HG02678 (cell line): ENCODE data around the gene ST6GALNAC6.
"Not testable (repeated sequence)": the region's sequence is repeated elsewhere in the genome, so short reads cannot be mapped to it uniquely, and the experiment has no call there.

ENCODE experiments used
- ATAC-seq: cut with Tn5 transposase; IDR thresholded peaks from one replicate; pipeline ENCODE4 v1.9.1; 2021; ENCODE audit warnings: mild to moderate bottlenecking, moderate library complexity; ENCODE audit not compliant: unreplicated experiment

The ST6GALNAC6 gene

DNA sequence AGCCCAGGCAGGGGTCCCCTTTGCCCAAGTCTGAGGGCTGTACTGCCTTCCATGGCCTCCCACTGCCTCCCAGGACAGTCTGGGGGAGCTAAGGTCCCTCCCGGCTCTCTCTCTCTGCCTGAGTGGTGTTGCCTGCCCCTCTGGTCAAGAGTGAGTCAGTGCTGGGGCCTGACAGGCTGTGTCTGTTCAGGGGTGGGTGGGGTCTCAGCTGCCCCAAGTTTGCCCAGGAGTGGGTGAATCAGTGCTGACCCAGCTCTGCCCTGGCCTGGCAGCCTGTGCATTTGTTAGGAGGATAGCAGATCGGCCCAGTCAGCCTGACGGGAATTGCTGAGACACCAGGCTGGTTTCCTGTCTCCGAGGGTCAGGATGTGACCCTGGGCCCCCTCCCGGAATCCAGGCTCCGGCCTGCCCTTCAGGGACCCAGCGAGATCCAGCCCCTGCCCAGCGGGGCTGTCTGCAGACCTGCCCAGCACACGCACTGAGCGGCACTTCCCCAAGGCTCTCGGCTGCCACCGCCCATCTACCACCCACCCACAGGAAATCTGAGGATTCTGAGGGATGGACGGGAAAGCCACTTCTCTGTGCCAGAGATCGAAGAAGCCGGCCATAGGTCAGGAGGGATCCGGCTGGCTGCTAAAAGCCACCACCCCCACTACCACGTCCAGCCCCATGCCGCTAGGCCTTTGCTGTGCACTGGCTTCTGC, 60.9 kb downstream of the ST6GALNAC6 start:
- no peak for ATAC-seq

DNA sequence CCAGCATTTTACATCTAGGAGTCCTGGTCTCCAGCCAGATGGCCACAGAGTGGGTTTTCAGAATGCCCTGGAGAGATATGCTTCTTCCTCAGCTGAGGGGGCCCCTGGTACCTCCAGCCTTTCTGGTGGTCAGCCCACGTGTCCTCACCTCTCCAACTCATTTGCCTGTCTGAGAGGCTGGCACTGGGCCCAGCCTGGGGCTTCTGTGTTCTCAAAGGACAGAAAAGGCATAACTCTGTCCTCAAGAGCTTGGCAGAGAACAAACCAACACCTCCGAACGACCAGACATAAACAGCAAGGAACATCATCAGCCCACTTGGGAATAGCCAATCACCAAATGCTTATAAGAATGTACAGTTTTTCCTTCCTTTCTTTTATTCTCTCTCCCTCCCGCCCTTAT, 62.1 kb downstream of the ST6GALNAC6 start:
- ATAC-seq = no peak

DNA sequence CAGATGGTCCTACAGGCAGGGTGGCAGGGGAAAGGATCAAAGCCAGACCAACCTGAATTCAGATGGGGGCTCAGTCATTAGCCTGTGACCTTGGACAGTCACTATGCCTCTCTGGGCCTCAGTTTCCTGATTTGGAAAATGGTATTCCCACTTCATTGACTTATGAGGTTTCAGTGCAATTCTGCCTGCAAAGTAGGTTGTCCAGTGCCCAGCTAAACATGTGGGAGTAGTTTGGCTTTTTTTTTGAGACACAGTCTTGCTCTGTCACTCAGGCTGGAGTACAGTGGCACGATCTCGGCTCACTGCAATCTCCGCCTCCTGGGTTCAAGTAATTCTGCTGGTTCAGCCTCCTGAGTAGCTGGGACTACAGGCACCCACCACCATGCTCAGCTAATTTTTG, 62.8 kb downstream of the ST6GALNAC6 start:
- ATAC-seq = not testable (repeated sequence)

DNA sequence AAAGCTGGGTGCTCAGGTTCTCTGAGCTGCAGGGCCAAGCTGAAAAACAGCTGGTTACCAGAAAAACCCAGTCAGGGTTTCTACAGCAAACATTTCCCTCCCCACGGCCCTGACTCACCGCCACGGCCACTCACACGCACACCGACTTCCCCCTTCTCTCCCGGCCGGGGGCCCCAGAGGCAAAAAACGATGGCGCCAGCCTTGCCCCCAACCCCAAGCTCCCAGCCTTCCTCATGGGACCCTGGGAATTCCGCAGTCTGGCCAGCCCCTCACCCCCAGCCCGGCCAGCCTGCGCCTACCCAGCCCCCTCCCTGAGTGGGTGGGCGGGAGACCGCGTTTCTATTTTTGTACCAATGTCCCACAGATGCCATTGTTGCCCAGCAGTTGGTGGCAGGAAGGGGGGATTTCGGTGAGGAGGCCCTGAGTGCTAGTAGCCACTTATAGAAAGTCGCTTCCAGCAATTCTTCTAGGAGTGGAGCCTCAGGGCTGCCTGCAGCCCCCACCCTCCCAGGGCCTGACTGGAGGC, 63.3 kb downstream of the ST6GALNAC6 start:
- no peak for ATAC-seq
